GM18909 (cell line): ENCODE measurements around the gene PLA2G4E.

Experiments
- ATAC-seq: cut with Tn5 transposase; IDR thresholded peaks from one replicate; pipeline ENCODE4 v1.9.1; 2021; ENCODE audit warnings: mild to moderate bottlenecking; ENCODE audit not compliant: unreplicated experiment, poor library complexity

Gene PLA2G4E

GRCh38 chr15:41980654-41981323 is 40.1 kb downstream of the PLA2G4E start:
- no peak for ATAC-seq

GRCh38 chr15:41979493-41980266 is 41.2 kb downstream of the PLA2G4E start:
- ATAC-seq = no peak

- no peak for ATAC-seq
These were observed 42.3 kb downstream of the PLA2G4E start for GRCh38 chr15:41978534-41978933.

GRCh38 chr15:41977757-41978383 is 43.0 kb downstream of the PLA2G4E start:
- no peak for ATAC-seq

DNA sequence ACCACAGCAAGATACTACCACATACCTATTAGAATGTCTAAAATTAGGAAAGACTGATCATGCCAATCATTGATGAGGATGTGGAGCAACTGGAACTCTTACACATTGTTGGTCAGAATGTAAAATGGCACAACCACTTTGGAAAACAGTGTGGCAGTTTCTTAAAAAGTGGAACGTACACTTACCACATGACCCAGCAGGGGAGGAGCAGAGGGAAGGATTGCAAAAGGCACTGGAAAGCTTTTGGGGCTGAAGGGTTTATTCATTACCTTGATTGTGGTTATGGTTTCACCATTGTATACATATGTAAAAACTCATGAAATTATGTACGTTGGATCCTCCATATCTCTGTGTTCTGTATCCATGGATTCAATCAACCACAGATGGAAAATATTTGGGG is 45.2 kb downstream of the PLA2G4E start:
- no peak for ATAC-seq

DNA sequence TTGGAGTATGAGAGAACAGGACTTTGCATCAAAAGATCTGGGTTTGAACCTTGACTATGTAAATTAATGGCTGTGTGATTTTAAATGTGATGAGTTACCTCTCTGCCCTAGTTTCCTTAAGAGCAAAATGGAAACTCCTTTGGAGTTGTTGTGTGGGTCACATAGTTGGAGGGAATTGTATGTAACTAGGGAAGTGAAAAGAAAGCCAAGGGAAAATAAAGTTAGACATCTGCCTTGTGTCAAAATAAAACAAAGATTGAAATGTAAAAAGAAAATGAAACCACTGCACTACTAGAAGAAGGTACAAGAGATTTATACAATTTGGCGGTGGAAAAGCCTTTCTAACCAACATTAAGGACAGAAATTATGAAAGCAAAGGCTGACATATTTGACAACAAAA is 46.8 kb downstream of the PLA2G4E start:
- no peak for ATAC-seq

DNA sequence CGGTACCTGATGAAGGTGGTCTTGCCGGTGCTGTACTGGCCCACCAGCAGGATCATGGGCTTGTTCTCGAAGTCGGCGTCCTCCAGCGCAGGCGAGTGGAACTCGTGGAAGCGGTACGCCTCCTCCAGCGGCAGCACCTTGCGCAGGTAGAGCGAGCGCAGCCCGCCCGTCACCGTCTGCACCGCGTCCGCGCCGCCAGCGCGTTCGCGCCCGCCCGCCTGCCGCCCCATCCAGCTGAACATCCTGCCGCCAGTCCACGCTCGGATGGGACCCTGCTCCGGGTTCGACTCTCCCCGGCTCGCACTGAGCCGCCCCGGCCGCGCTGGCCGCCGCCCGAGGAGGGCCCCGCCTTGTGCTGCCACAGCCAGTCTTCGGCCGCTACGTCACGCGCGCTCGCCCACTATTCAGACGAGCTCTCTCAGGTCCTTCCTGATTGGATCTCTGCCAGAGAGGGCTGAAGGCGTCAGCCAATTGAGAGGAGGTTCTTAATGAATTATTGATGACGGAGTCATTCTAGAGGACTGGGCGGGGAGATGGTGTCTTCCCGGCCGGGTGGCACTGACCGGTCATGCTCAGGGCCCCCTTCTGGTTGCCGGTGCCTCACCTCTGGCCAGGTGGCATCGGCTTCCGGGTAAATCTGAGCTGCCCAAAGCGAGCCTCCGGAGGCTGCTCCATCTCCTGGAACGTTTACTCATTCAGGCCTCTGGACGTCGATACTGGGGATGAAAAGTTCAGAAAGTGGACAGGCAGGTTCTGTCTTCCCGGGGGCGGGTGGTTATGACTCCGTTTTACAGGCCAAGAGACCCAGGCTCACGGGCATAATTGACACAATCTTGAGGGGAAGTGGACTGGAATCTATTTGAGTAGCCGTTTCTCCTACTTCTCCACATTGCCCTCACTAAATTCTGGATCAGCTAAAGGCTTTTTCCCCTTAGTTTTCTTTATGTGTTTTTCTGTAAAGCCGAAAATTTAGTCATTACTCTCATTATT is 48.3 kb downstream of the PLA2G4E start, which contains the start of gene EHD4:
Gene EHD4 (minus strand): TSS at position 305 of the 990 bp plus-strand sequence. CDS start 63 bp downstream, at position 242.
- peak; percentile 80 for ATAC-seq

DNA sequence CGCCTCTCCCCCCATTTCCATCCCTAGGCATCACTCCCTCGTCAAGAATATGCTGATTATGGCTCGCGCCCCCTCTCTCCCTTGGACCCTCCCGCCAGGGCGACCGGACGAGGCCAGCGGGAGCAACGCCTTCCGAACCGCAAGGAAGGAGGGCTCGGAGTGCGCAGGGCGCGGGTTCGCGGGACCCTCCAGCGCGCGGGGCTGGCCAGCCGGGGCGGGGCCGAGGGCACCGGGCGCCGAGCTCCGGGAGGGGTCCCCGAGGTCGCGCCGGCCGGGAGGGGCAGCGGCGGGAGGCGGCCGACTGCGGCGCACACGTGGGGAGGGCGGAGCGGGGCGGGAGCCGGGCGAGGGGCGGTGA is 49.0 kb downstream of the PLA2G4E start:
- ATAC-seq = peak; percentile 16

- ATAC-seq = peak; percentile 49
These were observed 49.5 kb downstream of the PLA2G4E start for GRCh38 chr15:41971089-41971894.

DNA sequence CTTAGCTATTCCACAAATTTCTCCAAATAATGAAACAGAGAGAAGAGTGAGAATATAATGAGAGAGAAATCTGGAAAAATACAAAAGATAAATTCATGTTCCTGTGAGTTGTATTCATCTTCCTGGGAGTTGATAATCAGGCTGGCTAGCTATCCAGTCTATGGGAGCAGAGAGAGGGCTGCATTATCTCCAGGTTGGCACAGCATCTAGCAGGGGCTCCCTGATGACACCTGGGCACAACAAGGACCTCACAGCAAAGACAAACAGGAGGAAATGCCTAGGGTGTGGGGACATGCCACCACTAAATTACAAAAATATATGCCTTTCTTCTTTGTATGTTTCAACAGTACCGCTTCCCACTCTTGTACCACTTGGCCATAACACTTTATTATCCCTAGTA is 50.4 kb downstream of the PLA2G4E start:
- no peak for ATAC-seq

DNA sequence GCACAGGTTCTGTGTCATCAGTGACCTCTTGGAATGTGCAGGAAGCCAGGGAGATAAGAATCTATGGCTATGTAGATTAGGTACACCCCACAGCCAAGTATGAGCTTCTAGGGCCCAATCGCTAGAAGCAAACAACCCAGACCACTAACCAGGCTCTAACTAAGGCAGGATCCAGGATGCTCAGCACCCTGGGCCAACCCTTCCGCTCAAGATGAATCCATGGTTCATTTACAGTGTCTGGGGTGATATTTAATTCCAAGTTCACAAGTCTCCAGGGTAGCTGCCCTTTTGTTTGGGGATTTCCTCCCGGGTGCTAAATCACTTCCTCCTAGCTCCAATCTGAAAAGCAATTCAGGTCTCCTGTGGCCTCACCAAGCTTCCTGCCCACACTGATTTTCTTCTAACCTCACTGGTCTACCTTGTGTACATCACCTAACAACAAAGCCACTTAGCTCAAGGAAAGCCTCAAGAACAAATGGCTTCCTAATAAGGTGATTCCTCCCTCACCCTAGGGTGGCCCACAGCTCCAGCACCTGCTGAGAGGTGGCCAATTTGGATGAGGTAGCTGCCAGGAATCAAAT is 50.9 kb downstream of the PLA2G4E start:
- ATAC-seq = no peak

GRCh38 chr15:41968701-41969100 is 52.1 kb downstream of the PLA2G4E start:
- ATAC-seq = no peak

GRCh38 chr15:41967506-41968206 is 53.2 kb downstream of the PLA2G4E start:
- ATAC-seq = no peak

- ATAC-seq = no peak
These were observed 53.8 kb downstream of the PLA2G4E start for GRCh38 chr15:41966920-41967465.

DNA sequence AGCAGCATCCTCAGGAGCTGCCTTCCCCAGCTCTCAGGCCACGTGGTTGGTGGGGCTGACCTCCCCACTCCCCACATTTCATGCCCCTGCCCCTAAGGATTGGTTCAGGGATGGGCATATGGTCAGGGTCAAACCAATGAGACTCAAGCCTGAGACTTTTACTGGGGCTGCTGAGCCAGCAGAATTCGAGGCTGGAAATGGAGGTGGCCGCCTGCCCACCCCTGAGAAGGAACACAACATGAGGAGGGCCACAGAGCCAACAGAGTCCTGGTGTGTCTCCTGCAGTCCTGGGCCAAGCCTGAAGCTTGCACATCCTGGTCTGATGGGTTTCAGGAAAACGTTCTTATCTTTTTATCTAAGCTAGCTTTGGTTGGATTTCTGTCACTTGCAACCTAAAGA is 54.4 kb downstream of the PLA2G4E start:
- no peak for ATAC-seq

GRCh38 chr15:41965441-41966413 is 55.1 kb downstream of the PLA2G4E start:
- ATAC-seq = no peak

GRCh38 chr15:41961595-41962202 is 59.1 kb downstream of the PLA2G4E start:
- no peak for ATAC-seq
